SU-DHL-6 (cell line): ENCODE data around the gene BET1.

ENCODE experiments used
- CTCF ChIP-seq: fragments of 200-600 bp; sonication (generic); IDR thresholded peaks from one replicate; pipeline ENCODE4 v1.5.1; 2017; ENCODE audit warnings: antibody characterized with exemption, mild to moderate bottlenecking, low read length, moderate library complexity; ENCODE audit not compliant: insufficient read depth, poor library complexity, severe bottlenecking
- EZH2phosphoT487 ChIP-seq: fragments of 200-600 bp; sonication (generic), shearing (Covaris generic); conservative IDR thresholded peaks from 2 replicates; pipeline ENCODE4 v1.6.1; 2018; ENCODE audit warnings: mild to moderate bottlenecking, antibody characterized with exemption, low read length, moderate library complexity, mixed read lengths

- TF ChIP-seq CTCF (no peak), EZH2phosphoT487 (no peak)
These were observed 58.2 kb downstream of the BET1 start for GRCh38 chr7:93945756-93946535.
